ENCODE measurements around the gene MYD88. TPM values are rescaled to one million over a fixed set of nuclear protein-coding genes. Genes with fewer than 3 reads are reported as not detected.

The MYD88 gene
- total and polyA plus RNA-seq, 2 experiments from 2014 or later: 12.7 to 51.4 TPM

GRCh38 chr3:38101811-38102443, 36.5 kb upstream of the MYD88 start:
- Histone ChIP-seq H3K36me3 (replicated peaks; ENCODE audit: insufficient read depth, low read depth) (no peaks in the 10 kb centered on the region), H3K27me3 (no peaks in the 10 kb centered on the region), H3K4me1 (ENCODE audit: insufficient read depth) (no peaks in the 10 kb centered on the region), H3K4me3 (no peak overlapping the region), H3K9me3 (ENCODE audit: low read depth) (no peaks in the 10 kb centered on the region), H3K27ac (no peak overlapping the region), H4K20me1 (ENCODE audit: insufficient read depth, poor library complexity, severe bottlenecking) (no peaks in the 10 kb centered on the region), H3K4me2 (no peak overlapping the region), H3K79me2 (no peaks in the 10 kb centered on the region), H2AFZ (no peak overlapping the region), H3K9me2 (replicated peaks; ENCODE audit: insufficient read depth) (no peaks in the 10 kb centered on the region)
- WGBS (ENCODE audit: low lambda C conversion rate, missing lambda C conversion rate): 81% methylated on average over 6 of the region's 6 CpGs
- no peak for TF ChIP-seq CTCF (IDR thresholded peaks at IDR 0.05; ENCODE audit: poor library complexity)
- TF ChIP-seq EZH2 (IDR thresholded peaks at IDR 0.05; ENCODE audit: borderline replicate concordance): no peak
- TF ChIP-seq EZH2phosphoT487 (IDR thresholded peaks at IDR 0.05; ENCODE audit: low read depth, severe bottlenecking, unreplicated experiment): no peak
- DNase-seq (ENCODE audit: low spot score): no peak

- Histone ChIP-seq H3K27me3 (no peaks in the 10 kb centered on the region), H3K9me2 (replicated peaks; ENCODE audit: insufficient read depth) (no peaks in the 10 kb centered on the region), H3K79me2 (no peaks in the 10 kb centered on the region), H3K4me2 (no peak overlapping the region), H3K4me3 (no peak overlapping the region), H2AFZ (no peak overlapping the region), H3K9me3 (ENCODE audit: low read depth) (no peaks in the 10 kb centered on the region), H4K20me1 (ENCODE audit: insufficient read depth, poor library complexity, severe bottlenecking) (no peaks in the 10 kb centered on the region), H3K36me3 (replicated peaks; ENCODE audit: insufficient read depth, low read depth) (no peaks in the 10 kb centered on the region), H3K4me1 (ENCODE audit: insufficient read depth) (no peaks in the 10 kb centered on the region), H3K27ac (no peak overlapping the region)
- WGBS (ENCODE audit: low lambda C conversion rate, missing lambda C conversion rate): 78% methylated on average over 1 of the region's 1 CpG
- DNase-seq (ENCODE audit: low spot score): no peak
- TF ChIP-seq EZH2phosphoT487 (IDR thresholded peaks at IDR 0.05; ENCODE audit: low read depth, severe bottlenecking, unreplicated experiment): no peak
- TF ChIP-seq CTCF (IDR thresholded peaks at IDR 0.05; ENCODE audit: poor library complexity): no peak
- TF ChIP-seq EZH2 (IDR thresholded peaks at IDR 0.05; ENCODE audit: borderline replicate concordance): no peak
These were observed 36.0 kb upstream of the MYD88 start for GRCh38 chr3:38102444-38102814.

GRCh38 chr3:38105525-38105924, 32.9 kb upstream of the MYD88 start:
- H3K9me3 ChIP-seq (ENCODE audit: low read depth): no peaks in the 10 kb centered on the region
- H3K36me3 ChIP-seq (replicated peaks; ENCODE audit: insufficient read depth, low read depth): no peaks in the 10 kb centered on the region
- H2AFZ ChIP-seq: no peak overlapping the region
- no peak overlapping the region for H3K4me2 ChIP-seq
- no peaks in the 10 kb centered on the region for H3K9me2 ChIP-seq (replicated peaks; ENCODE audit: insufficient read depth)
- H3K27me3 ChIP-seq: no peaks in the 10 kb centered on the region
- 75% methylated on average over 1 of the region's 1 CpG for WGBS (ENCODE audit: low lambda C conversion rate, missing lambda C conversion rate)
- H3K27ac ChIP-seq: no peak overlapping the region
- no peaks in the 10 kb centered on the region for H3K79me2 ChIP-seq
- H4K20me1 ChIP-seq (ENCODE audit: insufficient read depth, poor library complexity, severe bottlenecking): no peaks in the 10 kb centered on the region
- no peaks in the 10 kb centered on the region for H3K4me1 ChIP-seq (ENCODE audit: insufficient read depth)
- H3K4me3 ChIP-seq: no peak overlapping the region
- no peak for TF ChIP-seq EZH2phosphoT487 (IDR thresholded peaks at IDR 0.05; ENCODE audit: low read depth, severe bottlenecking, unreplicated experiment)
- TF ChIP-seq EZH2 (IDR thresholded peaks at IDR 0.05; ENCODE audit: borderline replicate concordance): no peak
- TF ChIP-seq CTCF (IDR thresholded peaks at IDR 0.05; ENCODE audit: poor library complexity): no peak
- no peak for DNase-seq (ENCODE audit: low spot score)
